ENCODE measurements around the gene PRDM15. TPM values are rescaled to one million over a fixed set of nuclear protein-coding genes. Genes with fewer than 3 reads are reported as not detected.

The PRDM15 gene
- total RNA-seq, 4 donors from 2014 or later: 5.3 to 20.8 (median 13.6) TPM

DNA sequence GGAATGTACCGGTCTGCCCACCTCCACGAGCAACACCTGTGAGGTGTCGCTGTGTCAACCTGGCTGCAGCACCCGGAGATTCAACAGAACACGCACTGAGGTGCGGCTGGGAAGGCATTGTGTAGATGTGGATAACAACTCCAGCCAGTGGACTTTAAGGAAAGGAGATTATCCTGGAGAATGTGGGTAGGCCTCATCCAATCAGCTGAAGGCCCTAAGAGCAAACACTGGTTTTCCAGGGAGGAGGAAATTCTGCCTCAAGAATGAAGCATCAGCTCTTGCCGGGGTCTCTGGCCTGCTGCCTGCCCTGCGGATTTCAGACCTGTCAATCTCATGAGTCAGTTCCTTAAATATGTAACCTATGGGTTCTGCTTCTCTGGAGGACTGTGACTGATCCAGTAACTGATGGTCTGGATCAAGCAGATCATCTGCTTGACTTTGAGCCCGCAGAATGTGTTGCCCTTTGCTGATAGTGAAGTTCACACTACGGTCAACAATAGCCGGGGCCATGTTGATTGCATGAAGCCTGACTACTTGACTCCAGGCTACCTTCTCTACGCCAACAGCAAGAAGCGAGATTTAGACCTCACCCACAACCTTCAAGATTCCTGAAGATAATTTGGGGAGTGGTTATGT is 15.9 kb upstream of the PRDM15 start:
- TF ChIP-seq, protein P1, sequence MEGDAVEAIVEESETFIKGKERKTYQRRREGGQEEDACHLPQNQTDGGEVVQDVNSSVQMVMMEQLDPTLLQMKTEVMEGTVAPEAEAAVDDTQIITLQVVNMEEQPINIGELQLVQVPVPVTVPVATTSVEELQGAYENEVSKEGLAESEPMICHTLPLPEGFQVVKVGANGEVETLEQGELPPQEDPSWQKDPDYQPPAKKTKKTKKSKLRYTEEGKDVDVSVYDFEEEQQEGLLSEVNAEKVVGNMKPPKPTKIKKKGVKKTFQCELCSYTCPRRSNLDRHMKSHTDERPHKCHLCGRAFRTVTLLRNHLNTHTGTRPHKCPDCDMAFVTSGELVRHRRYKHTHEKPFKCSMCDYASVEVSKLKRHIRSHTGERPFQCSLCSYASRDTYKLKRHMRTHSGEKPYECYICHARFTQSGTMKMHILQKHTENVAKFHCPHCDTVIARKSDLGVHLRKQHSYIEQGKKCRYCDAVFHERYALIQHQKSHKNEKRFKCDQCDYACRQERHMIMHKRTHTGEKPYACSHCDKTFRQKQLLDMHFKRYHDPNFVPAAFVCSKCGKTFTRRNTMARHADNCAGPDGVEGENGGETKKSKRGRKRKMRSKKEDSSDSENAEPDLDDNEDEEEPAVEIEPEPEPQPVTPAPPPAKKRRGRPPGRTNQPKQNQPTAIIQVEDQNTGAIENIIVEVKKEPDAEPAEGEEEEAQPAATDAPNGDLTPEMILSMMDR (IDR thresholded peaks at IDR 0.05): no peak
- ATAC-seq (ENCODE audit: low FRiP score) (no peak), DNase-seq (ENCODE audit: low spot score) (no peak)

DNA sequence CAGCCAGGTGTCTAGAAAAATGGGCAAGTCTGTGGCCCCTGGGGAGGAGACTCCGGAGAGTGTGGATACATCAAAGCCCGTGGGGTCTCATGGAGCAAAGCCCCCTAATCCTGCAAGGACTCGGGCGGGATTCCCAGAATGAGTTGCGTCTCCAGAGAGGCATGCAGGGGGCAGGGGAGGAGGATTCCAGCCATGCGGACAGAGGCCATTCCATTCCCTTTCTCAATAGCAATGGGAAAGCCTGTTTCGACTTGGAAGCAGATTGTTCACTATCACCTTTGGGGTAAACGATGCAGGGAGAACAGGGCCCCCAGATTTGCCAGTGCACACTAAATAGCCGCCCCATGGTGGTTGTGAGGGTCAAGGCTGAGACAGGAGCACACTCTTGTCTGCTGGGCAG is 15.4 kb upstream of the PRDM15 start:
- no peak for ATAC-seq (ENCODE audit: low FRiP score)
- no peak for DNase-seq (ENCODE audit: low spot score)
- TF ChIP-seq, protein P1 (IDR thresholded peaks at IDR 0.05): no peak

DNA sequence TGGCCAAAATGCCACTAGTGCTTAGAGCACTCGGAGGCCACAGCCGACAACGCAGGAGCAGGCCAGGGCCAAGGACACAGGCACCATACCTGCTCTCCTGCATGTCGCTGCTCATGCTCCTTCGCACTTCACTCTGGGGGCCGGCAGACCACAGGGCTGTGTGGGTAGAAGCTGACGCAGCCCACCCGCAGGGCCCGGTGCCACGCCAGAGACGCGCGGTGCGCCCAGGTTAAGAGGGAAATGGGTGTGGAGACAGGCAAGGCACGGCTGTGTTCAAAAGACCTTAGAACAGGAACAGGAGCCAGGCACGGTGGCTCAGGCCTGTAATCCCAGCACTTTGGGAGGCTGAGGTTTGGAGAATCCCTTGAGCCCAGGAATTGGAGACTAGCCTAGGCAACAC is 13.6 kb upstream of the PRDM15 start:
- TF ChIP-seq, protein P1 (IDR thresholded peaks at IDR 0.05): no peak
- DNase-seq (ENCODE audit: low spot score) (no peak), ATAC-seq (ENCODE audit: low FRiP score) (no peak)

DNA sequence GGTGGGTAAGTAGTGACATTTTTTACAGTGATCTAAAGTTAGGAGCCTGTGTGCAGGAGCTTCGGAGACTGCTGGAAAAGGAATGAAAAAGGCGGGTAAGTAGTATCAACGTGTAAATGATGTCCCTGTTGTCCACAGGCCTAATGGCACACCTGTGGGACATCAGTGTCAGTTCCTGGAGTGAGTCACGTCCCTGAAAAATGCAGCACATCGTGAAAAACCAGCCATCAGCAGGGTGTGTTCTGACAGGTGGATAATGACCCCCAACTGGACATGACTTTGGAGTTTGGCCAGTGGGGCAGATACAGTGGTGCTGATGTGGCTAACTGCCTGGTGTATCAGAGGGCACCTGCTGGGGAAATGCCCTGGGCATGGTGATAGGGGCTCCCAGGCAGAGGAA is 12.0 kb upstream of the PRDM15 start:
- no peak for ATAC-seq (ENCODE audit: low FRiP score)
- TF ChIP-seq, protein P1 (IDR thresholded peaks at IDR 0.05): no peak
- DNase-seq (ENCODE audit: low spot score): no peak

DNA sequence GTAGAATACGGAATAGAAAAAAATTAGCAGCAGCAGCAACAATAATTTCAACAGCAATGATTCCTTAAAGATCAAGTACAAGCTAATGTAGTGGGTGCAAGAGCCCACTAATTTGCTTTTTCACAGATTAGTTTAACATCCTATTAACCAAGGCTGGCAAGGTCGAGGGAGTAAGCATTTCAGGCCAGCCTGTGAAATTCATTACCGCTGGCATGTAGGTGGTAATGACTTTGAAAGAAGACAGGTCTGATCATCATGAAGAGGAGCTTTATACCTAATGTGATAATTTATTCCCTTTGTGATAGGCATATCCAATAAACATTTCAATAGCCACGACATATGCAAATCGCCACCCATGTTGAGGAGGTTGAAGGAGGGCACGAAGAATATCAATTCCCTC is 11.2 kb upstream of the PRDM15 start:
- ATAC-seq (ENCODE audit: low FRiP score): no peak
- TF ChIP-seq, protein P1 (IDR thresholded peaks at IDR 0.05): no peak
- no peak for DNase-seq (ENCODE audit: low spot score)

DNA sequence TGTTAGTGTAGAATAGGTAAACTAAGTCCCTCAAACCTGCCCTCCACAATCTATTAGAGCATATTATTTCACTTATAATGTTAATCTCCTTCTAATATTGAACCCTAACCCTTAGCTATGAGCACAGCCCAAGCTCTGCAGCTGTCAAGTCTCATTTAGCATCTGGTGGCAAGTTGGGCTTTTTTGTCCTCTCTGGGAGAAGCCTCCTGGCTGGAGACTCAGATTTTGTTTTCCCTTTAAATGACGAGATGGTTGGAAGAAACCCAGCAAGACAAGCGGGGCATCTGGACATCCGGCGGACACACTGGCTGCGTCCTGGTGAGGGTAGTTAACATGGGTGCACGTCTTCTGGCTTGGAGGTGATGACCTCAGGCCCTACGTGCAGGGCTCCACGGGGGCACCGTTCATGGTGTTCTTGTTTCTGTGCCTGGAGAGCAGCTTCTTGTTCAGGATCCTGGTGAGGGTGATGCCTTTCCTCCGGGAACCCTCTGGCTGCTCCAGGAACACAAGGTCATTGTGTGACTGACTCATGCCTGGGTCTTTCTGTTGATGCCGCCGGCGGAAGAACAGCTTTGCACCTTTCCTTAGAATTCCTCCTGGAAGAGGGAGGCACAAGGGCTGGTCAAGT is 9.7 kb upstream of the PRDM15 start:
- DNase-seq (ENCODE audit: low spot score) (no peak), ATAC-seq (ENCODE audit: low FRiP score) (no peak)
- TF ChIP-seq, protein P1 (IDR thresholded peaks at IDR 0.05): no peak

DNA sequence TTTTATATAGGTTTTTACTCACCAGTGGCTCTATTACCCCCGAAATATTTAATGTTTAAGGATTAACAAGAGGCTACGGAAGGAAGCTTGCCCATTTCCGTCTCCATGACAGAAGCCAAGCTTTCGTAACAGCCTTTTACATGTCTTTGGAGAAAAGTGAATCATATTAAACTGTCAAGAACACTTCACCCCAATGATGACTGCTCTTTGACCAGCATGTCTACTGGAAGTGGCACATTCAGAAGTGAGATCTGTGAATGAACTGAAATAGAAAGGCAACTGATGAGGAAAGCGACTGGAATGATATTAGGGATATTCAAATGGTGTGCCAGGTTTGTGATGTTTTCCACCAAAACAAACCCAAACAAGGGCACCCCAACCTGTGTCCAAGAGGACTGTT is 8.5 kb upstream of the PRDM15 start:
- ATAC-seq (ENCODE audit: low FRiP score) (no peak), DNase-seq (ENCODE audit: low spot score) (no peak)
- TF ChIP-seq, protein P1 (IDR thresholded peaks at IDR 0.05): no peak
